Smooth muscle cell of the brain vasculature (primary cell): ENCODE results near the gene RMRP.
A peak's percentile ranks its signal among the peaks of the same experiment; 100 is the strongest.

ENCODE experiments used
- DNase-seq: peaks from one replicate; pipeline ENCODE4 v3.0.0-alpha.2; 2012; ENCODE audit warnings: low read depth, low spot score

The RMRP gene

GRCh38 chr9:35687306-35687705 lies 29.5 kb upstream of the RMRP start:
- no peak for DNase-seq

GRCh38 chr9:35686222-35687203 lies 28.7 kb upstream of the RMRP start:
- DNase-seq, result peak; percentile 72

DNA sequence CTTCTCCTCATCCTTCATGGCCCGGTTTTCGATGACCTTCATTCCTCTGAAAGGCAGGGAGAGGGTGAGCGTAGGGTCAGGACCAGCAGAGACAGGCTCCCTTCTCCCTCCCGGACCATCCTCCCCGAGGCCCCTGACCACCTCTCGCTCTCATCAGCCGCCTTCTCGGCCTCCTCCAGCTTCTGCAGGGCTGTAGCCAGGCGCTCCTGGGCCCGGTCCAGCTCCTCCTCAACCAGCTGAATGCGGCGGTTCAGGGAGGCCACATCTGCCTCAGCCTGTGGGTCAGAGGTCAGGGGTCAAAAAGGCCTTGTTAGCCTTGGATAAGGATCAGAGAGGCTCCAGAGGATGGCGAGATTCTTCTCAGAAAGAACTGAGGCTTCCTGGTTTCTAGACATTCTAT lies 27.7 kb upstream of the RMRP start:
- DNase-seq, result no peak

DNA sequence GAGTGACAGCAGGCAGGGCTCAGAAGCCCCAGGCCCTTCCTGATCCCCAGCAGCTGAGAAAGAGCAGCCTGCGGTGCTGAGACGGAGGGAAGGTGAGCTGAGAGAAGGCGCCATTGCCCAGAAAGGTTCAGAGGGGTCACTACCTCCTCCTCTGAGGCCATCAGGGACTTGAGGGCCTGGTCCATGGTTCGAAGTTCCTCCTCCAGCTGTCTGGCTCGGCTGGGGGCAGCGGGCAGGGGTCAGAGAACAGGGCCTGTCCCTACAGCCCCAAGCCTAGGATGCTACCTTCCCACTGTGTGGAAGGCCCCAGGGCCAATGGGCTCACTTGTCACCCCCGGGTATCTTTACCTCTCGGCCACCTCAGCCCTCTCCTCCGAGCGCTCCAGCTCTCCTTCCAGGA lies 27.1 kb upstream of the RMRP start:
- DNase-seq, result no peak

GRCh38 chr9:35683323-35683722 lies 25.5 kb upstream of the RMRP start:
- DNase-seq, result no peak

- DNase-seq, result no peak
Observed at GRCh38 chr9:35682520-35683315, 24.9 kb upstream of the RMRP start.

GRCh38 chr9:35682051-35682450 lies 24.2 kb upstream of the RMRP start:
- DNase-seq, result no peak

- DNase-seq, result no peak
Observed at GRCh38 chr9:35681341-35682002, 23.7 kb upstream of the RMRP start.

GRCh38 chr9:35680331-35681105 lies 22.7 kb upstream of the RMRP start:
- no peak for DNase-seq

DNA sequence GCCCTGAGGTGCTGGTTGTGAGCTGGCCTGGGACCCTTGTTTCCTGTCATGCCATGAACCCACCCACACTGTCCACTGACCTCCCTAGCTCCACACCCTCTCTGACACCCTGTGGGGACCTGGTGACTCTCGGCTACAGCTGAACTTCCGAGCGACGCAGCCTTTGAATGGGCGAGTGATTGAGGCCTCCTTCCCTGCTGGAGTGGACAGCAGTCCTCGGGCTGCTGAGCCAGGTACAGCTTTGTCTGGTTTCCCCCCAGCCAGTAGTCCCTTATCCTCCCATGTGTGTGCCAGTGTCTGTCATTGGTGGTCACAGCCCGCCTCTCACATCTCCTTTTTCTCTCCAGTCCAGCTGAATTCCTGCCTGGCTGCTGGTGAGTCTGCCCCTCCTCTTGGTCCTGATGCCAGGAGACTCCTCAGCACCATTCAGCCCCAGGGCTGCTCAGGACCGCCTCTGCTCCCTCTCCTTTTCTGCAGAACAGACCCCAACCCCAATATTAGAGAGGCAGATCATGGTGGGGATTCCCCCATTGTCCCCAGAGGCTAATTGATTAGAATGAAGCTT lies 22.0 kb upstream of the RMRP start:
- DNase-seq, result no peak

DNA sequence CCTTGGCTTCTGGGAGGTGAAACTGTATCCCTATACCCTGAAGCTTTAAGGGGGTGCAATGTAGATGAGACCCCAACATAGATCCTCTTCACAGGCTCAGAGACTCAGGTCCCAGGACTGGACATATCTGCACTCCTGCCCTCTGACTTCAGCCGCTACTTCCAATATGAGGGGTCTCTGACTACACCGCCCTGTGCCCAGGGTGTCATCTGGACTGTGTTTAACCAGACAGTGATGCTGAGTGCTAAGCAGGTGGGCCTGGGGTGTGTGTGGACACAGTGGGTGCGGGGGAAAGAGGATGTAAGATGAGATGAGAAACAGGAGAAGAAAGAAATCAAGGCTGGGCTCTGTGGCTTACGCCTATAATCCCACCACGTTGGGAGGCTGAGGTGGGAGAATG lies 21.3 kb upstream of the RMRP start:
- no peak for DNase-seq

- DNase-seq, result no peak
Observed at GRCh38 chr9:35675732-35676392, 18.0 kb upstream of the RMRP start.

DNA sequence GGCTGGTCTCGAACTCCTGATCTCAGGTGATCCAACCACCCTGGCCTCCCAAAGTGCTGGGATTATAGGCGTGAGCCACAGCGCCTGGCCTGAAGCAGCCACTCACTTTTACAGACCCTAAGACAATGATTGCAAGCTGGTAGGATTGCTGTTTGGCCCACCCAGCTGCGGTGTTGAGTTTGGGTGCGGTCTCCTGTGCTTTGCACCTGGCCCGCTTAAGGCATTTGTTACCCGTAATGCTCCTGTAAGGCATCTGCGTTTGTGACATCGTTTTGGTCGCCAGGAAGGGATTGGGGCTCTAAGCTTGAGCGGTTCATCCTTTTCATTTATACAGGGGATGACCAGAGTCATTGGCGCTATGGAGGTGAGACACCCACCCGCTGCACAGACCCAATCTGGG lies 17.4 kb upstream of the RMRP start:
- DNase-seq, result no peak

DNA sequence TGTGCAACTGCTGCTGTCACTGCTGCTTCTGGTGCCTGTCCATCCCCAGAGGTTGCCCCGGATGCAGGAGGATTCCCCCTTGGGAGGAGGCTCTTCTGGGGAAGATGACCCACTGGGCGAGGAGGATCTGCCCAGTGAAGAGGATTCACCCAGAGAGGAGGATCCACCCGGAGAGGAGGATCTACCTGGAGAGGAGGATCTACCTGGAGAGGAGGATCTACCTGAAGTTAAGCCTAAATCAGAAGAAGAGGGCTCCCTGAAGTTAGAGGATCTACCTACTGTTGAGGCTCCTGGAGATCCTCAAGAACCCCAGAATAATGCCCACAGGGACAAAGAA lies 16.2 kb upstream of the RMRP start:
- no peak for DNase-seq

- no peak for DNase-seq
Observed at GRCh38 chr9:35673132-35674024, 15.6 kb upstream of the RMRP start, which contains the start of gene CA9. Gene CA9 (plus strand): TSS chr9:35673928. CDS start chr9:35673960, 32 bp downstream.

GRCh38 chr9:35669331-35670145 lies 11.7 kb upstream of the RMRP start:
- no peak for DNase-seq

- no peak for DNase-seq
Observed at GRCh38 chr9:35667939-35668338, 10.1 kb upstream of the RMRP start.

- DNase-seq, result no peak
Observed at GRCh38 chr9:35666549-35666948, 8.7 kb upstream of the RMRP start.

DNA sequence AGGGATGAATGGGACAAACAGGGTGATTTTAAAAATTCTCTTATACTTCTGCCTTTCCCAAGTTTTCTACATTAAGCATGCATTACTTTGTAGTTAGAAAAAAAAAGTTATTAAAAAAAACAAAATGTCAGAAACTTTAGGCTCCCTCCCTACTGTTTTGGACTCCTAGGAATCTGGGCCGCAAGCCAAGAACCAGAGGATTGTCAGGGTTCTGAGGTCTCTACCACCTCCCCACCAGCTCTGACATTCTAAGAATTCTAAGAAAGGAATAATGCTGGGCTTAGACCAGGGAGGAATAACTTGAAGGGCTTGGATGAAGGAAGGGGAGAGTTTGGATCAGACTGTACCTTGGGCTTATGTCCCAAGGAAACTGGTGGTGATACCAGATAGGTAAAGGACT lies 8.2 kb upstream of the RMRP start:
- DNase-seq, result no peak
